Measurements from ENCODE around the gene RND2. TPM values are rescaled to one million over a fixed set of nuclear protein-coding genes. Genes with fewer than 3 reads are reported as not detected.
A peak's percentile ranks its signal among the peaks of the same experiment; 100 is the strongest.

RND2 gene
- total and polyA plus RNA-seq, 2 of the 13 experiments (the other 11 are each of a cell fraction or from before 2014, with no cell fraction given), result 0.05 to 0.11 TPM

DNA sequence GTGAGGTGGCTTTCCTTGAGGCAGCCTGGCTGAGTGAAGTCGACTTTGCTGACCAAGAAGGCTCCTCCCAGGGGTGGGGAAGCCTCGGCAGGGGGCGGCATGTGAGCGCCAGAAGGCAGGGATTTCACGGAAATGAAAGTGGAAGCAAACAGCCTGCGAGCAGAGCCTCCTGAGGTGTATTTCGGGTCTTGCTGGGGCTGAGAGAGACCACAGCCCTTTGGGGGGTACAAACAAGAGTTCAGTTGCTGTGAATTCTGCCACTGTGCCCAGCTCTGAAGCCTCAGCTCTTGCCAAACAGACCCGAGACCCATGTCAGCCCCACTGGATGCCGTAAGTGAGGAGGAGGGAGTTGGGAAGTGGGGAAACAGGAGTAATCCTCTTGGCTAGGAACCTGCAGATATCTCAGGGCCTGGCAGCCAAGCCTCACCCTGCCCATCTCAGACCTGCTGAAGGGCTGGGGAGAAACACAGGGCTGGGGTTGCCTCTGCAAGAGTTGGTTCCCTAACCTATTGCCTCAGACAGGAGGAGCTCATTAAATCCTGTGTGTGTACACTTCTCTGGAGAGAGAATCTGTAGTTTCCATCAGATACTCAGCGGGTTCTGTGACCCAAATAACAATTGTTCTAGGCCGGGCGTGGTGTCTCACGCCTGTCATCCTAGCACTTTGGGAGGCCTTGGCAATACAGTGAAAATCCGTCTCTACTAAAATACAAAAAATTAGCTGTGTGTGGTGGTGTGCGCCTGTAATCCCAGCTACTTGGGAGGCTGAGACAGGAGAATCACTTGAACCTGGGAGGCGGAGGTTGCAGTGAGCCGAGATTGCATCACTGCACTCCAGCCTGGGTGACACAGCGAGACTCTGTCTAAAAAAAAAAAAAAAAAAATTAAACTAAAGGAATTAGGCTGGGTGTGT lies 18.1 kb upstream of the RND2 start, which contains the start of gene IFI35 (continued):
- TF ChIP-seq, protein P1, sequence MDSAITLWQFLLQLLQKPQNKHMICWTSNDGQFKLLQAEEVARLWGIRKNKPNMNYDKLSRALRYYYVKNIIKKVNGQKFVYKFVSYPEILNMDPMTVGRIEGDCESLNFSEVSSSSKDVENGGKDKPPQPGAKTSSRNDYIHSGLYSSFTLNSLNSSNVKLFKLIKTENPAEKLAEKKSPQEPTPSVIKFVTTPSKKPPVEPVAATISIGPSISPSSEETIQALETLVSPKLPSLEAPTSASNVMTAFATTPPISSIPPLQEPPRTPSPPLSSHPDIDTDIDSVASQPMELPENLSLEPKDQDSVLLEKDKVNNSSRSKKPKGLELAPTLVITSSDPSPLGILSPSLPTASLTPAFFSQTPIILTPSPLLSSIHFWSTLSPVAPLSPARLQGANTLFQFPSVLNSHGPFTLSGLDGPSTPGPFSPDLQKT (CRISPR knock-in tag; IDR thresholded peaks at IDR 0.05; ENCODE audit: borderline replicate concordance), result no peak
- TF ChIP-seq SRSF4 (IDR thresholded peaks at IDR 0.05; ENCODE audit: low read depth, low read length, poor library complexity, severe bottlenecking) (no peak), ZNF44 (CRISPR knock-in tag; IDR thresholded peaks at IDR 0.05) (no peak), ZNF101 (CRISPR knock-in tag; IDR thresholded peaks at IDR 0.05; ENCODE audit: borderline replicate concordance, low read depth) (no peak), ZNF788 (CRISPR knock-in tag; IDR thresholded peaks at IDR 0.05; ENCODE audit: borderline replicate concordance) (0 out of 2 replicates have a peak, but pooled peaks have one; percentile 25), ZNF605 (CRISPR knock-in tag; IDR thresholded peaks at IDR 0.05) (no peak), JDP2 (CRISPR knock-in tag; IDR thresholded peaks at IDR 0.05; ENCODE audit: borderline replicate concordance) (no peak), ZNF260 (CRISPR knock-in tag; IDR thresholded peaks at IDR 0.05; ENCODE audit: borderline replicate concordance, low read depth) (no peak)
- TF ChIP-seq, protein P2, sequence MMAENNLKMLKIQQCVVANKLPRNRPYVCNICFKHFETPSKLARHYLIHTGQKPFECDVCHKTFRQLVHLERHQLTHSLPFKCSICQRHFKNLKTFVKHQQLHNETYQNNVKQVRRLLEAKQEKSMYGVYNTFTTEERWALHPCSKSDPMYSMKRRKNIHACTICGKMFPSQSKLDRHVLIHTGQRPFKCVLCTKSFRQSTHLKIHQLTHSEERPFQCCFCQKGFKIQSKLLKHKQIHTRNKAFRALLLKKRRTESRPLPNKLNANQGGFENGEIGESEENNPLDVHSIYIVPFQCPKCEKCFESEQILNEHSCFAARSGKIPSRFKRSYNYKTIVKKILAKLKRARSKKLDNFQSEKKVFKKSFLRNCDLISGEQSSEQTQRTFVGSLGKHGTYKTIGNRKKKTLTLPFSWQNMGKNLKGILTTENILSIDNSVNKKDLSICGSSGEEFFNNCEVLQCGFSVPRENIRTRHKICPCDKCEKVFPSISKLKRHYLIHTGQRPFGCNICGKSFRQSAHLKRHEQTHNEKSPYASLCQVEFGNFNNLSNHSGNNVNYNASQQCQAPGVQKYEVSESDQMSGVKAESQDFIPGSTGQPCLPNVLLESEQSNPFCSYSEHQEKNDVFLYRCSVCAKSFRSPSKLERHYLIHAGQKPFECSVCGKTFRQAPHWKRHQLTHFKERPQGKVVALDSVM (CRISPR knock-in tag; IDR thresholded peaks at IDR 0.05), result peak; percentile 89
- TF ChIP-seq, protein P3, sequence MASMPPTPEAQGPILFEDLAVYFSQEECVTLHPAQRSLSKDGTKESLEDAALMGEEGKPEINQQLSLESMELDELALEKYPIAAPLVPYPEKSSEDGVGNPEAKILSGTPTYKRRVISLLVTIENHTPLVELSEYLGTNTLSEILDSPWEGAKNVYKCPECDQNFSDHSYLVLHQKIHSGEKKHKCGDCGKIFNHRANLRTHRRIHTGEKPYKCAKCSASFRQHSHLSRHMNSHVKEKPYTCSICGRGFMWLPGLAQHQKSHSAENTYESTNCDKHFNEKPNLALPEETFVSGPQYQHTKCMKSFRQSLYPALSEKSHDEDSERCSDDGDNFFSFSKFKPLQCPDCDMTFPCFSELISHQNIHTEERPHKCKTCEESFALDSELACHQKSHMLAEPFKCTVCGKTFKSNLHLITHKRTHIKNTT (CRISPR knock-in tag; IDR thresholded peaks at IDR 0.05), result no peak
- TF ChIP-seq, protein P4, sequence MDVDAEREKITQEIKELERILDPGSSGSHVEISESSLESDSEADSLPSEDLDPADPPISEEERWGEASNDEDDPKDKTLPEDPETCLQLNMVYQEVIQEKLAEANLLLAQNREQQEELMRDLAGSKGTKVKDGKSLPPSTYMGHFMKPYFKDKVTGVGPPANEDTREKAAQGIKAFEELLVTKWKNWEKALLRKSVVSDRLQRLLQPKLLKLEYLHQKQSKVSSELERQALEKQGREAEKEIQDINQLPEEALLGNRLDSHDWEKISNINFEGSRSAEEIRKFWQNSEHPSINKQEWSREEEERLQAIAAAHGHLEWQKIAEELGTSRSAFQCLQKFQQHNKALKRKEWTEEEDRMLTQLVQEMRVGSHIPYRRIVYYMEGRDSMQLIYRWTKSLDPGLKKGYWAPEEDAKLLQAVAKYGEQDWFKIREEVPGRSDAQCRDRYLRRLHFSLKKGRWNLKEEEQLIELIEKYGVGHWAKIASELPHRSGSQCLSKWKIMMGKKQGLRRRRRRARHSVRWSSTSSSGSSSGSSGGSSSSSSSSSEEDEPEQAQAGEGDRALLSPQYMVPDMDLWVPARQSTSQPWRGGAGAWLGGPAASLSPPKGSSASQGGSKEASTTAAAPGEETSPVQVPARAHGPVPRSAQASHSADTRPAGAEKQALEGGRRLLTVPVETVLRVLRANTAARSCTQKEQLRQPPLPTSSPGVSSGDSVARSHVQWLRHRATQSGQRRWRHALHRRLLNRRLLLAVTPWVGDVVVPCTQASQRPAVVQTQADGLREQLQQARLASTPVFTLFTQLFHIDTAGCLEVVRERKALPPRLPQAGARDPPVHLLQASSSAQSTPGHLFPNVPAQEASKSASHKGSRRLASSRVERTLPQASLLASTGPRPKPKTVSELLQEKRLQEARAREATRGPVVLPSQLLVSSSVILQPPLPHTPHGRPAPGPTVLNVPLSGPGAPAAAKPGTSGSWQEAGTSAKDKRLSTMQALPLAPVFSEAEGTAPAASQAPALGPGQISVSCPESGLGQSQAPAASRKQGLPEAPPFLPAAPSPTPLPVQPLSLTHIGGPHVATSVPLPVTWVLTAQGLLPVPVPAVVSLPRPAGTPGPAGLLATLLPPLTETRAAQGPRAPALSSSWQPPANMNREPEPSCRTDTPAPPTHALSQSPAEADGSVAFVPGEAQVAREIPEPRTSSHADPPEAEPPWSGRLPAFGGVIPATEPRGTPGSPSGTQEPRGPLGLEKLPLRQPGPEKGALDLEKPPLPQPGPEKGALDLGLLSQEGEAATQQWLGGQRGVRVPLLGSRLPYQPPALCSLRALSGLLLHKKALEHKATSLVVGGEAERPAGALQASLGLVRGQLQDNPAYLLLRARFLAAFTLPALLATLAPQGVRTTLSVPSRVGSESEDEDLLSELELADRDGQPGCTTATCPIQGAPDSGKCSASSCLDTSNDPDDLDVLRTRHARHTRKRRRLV (CRISPR knock-in tag; IDR thresholded peaks at IDR 0.05), result peak; percentile 91
- TF ChIP-seq, protein P5, sequence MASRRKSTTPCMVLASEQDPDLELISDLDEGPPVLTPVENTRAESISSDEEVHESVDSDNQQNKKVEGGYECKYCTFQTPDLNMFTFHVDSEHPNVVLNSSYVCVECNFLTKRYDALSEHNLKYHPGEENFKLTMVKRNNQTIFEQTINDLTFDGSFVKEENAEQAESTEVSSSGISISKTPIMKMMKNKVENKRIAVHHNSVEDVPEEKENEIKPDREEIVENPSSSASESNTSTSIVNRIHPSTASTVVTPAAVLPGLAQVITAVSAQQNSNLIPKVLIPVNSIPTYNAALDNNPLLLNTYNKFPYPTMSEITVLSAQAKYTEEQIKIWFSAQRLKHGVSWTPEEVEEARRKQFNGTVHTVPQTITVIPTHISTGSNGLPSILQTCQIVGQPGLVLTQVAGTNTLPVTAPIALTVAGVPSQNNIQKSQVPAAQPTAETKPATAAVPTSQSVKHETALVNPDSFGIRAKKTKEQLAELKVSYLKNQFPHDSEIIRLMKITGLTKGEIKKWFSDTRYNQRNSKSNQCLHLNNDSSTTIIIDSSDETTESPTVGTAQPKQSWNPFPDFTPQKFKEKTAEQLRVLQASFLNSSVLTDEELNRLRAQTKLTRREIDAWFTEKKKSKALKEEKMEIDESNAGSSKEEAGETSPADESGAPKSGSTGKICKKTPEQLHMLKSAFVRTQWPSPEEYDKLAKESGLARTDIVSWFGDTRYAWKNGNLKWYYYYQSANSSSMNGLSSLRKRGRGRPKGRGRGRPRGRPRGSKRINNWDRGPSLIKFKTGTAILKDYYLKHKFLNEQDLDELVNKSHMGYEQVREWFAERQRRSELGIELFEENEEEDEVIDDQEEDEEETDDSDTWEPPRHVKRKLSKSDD (CRISPR knock-in tag; IDR thresholded peaks at IDR 0.05; ENCODE audit: low read depth), result no peak
- TF ChIP-seq, protein P6, sequence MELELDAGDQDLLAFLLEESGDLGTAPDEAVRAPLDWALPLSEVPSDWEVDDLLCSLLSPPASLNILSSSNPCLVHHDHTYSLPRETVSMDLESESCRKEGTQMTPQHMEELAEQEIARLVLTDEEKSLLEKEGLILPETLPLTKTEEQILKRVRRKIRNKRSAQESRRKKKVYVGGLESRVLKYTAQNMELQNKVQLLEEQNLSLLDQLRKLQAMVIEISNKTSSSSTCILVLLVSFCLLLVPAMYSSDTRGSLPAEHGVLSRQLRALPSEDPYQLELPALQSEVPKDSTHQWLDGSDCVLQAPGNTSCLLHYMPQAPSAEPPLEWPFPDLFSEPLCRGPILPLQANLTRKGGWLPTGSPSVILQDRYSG (CRISPR knock-in tag; IDR thresholded peaks at IDR 0.05), result 0 out of 2 replicates have a peak, but pooled peaks have one; percentile 24

Measured in HepG2 (cell line).